ENCODE results near the gene GRIK4. TPM values are rescaled to one million over a fixed set of nuclear protein-coding genes. Genes with fewer than 3 reads are reported as not detected.

The GRIK4 gene
- total RNA-seq, 2 donors from 2014 or later = 0.05 to 1.7 TPM

GRCh38 chr11:120558744-120559431, 47.3 kb downstream of the GRIK4 start:
- no peak for DNase-seq (ENCODE audit: low spot score)

DNA sequence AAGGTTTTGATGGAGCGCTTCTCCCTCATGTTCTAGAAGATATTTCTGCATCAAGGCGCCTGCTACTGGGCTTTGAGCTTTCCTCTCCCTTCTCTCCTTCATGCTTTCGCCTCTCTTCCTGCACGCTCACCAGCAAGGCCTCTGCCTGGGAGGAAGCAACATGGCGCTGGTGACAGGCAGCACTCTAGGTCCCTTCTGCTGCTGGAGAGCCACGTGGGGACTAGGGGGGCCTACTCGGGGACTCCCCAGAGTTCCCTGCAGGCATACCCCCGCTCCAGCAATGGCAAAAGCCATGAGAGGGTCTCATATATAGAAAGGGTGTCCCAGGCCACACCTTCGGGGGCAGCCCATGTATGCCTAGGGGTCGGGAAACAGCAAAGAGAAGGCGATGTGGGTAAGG, 49.7 kb downstream of the GRIK4 start:
- Histone ChIP-seq H3K4me3 (no peak overlapping the region), H3K36me3 (no peaks in the 10 kb centered on the region), H3K9me3 (no peaks in the 10 kb centered on the region), H3K27me3 (replicated peaks; ENCODE audit: insufficient read depth) (no peaks in the 10 kb centered on the region), H3K27ac (no peak overlapping the region), H3K4me1 (replicated peaks) (no peaks in the 10 kb centered on the region)
- no peak for DNase-seq (ENCODE audit: low spot score)
- TF ChIP-seq, protein P1, sequence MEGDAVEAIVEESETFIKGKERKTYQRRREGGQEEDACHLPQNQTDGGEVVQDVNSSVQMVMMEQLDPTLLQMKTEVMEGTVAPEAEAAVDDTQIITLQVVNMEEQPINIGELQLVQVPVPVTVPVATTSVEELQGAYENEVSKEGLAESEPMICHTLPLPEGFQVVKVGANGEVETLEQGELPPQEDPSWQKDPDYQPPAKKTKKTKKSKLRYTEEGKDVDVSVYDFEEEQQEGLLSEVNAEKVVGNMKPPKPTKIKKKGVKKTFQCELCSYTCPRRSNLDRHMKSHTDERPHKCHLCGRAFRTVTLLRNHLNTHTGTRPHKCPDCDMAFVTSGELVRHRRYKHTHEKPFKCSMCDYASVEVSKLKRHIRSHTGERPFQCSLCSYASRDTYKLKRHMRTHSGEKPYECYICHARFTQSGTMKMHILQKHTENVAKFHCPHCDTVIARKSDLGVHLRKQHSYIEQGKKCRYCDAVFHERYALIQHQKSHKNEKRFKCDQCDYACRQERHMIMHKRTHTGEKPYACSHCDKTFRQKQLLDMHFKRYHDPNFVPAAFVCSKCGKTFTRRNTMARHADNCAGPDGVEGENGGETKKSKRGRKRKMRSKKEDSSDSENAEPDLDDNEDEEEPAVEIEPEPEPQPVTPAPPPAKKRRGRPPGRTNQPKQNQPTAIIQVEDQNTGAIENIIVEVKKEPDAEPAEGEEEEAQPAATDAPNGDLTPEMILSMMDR (IDR thresholded peaks at IDR 0.05) = no peak
- TF ChIP-seq POLR2A (IDR thresholded peaks at IDR 0.05) = no peak
- no peak for TF ChIP-seq POLR2AphosphoS5 (IDR thresholded peaks at IDR 0.05)
- intact Hi-C loops (cut with DNase I) = no loop called here
- 94% methylated on average over 11 of the region's 11 CpGs for WGBS

More at GRCh38 chr11:120558744-120559431, 47.3 kb downstream of the GRIK4 start:
- Histone ChIP-seq H3K9me3 (no peaks in the 10 kb centered on the region), H3K4me1 (replicated peaks) (no peaks in the 10 kb centered on the region), H3K4me3 (no peak overlapping the region), H3K27me3 (replicated peaks; ENCODE audit: insufficient read depth) (no peaks in the 10 kb centered on the region), H3K36me3 (no peaks in the 10 kb centered on the region), H3K27ac (no peak overlapping the region)
- TF ChIP-seq POLR2AphosphoS5 (IDR thresholded peaks at IDR 0.05) (no peak), POLR2A (IDR thresholded peaks at IDR 0.05) (no peak)
- TF ChIP-seq, protein P1 (IDR thresholded peaks at IDR 0.05) = no peak
- WGBS = 91% methylated on average over 8 of the region's 8 CpGs
- intact Hi-C loops (cut with DNase I) = no loop called here

DNA sequence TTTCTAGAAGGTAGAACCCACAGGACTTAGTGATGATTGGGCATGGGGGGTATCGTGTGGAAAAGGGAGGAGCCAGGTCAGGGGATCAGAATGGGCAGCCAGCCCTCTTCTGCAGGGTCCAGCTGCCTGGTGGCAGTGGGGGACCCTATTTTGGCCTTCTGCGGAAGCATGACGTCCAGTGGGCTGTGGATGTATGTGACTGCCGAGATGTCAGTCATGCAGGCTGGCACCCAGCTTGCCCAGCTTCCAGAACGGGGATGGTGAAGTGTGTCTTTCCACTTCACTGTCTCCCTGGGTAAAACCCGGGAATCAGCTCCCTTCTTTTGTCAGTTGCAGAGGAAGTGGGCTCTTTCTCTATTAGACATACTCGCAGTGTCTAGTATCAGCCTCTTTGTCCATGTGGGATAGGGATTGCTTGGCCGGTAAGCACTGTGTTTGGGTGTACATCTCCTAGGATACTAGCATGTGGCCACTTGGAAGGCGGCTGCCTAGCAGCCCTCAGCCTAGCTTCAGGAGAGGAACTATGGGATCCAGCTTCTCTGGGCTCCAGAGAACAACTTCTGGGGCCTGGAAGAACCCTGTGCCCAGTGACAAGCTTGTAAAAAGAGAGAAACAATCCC, 51.4 kb downstream of the GRIK4 start:
- intact Hi-C loops (cut with DNase I) = no loop called here
- Histone ChIP-seq H3K27me3 (replicated peaks; ENCODE audit: insufficient read depth) (no peaks in the 10 kb centered on the region), H3K4me1 (replicated peaks) (no peaks in the 10 kb centered on the region), H3K27ac (no peak overlapping the region), H3K4me3 (no peak overlapping the region), H3K9me3 (no peaks in the 10 kb centered on the region), H3K36me3 (no peaks in the 10 kb centered on the region)
- TF ChIP-seq, protein P1 (IDR thresholded peaks at IDR 0.05) = no peak
- TF ChIP-seq POLR2A (IDR thresholded peaks at IDR 0.05) = no peak
- TF ChIP-seq POLR2AphosphoS5 (IDR thresholded peaks at IDR 0.05) = no peak
- no peak for DNase-seq (ENCODE audit: low spot score)
- WGBS = 84% methylated on average over 9 of the region's 9 CpGs

DNA sequence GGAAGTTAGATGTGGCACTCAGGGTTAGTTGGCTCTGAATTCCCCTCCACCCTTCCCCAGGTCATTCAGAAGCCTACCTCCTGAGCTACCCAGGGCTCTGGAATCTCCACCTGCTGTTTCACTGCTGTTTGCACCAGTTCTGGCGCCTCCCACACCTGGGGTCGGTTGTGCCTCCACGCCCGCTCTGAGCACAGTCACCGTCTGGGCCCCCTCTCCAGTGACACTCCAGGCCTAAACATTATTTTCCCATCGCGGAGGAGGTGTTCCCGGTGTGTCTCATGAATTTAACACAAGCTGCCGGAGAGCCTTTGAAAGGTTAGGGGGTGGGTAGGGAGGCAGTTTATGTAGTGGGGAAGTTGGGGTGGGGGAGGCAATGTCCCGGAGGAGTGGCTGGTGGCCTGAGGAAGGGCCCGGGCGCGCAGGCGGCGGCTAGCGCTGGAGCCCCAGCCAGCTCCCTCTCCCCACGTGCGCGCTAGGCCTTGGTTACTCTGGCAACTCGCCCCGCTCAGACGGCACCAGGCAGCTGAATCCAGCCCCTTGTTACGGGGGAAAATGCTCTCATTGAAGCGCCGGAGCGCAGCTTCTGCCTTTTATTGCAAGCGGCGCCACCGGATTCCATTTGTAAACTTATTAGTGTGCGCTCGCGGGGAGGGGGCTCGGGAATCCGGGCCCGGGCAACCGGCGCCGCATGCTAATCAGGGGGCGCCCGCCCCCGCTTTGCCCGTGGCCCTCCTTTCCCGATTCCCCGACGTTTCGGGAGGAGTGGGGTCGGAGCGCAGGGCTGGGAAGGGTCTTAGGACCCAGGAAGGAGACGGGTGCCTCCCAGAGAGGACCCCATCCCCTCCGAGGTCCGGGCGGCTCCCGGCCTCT, 52.4 kb downstream of the GRIK4 start:
- H3K9me3 ChIP-seq = no peaks in the 10 kb centered on the region
- no peaks in the 10 kb centered on the region for H3K27me3 ChIP-seq (replicated peaks; ENCODE audit: insufficient read depth)
- 22% methylated on average over 53 of the region's 53 CpGs for WGBS
- TF ChIP-seq, protein P1 (IDR thresholded peaks at IDR 0.05) = no peak
- TF ChIP-seq POLR2AphosphoS5 (IDR thresholded peaks at IDR 0.05) (no peak), POLR2A (IDR thresholded peaks at IDR 0.05) (no peak)
- DNase-seq (ENCODE audit: low spot score) = no peak
- no peaks in the 10 kb centered on the region for H3K4me1 ChIP-seq (replicated peaks)
- H3K27ac ChIP-seq = no peak overlapping the region
- H3K4me3 ChIP-seq = peak overlapping the region; percentile 21 to 24
- no peaks in the 10 kb centered on the region for H3K36me3 ChIP-seq
- intact Hi-C loops (cut with DNase I) = no loop called here
